Measurements from ENCODE around the gene KRTAP19-2. TPM values are rescaled to one million over a fixed set of nuclear protein-coding genes. Genes with fewer than 3 reads are reported as not detected.

Gene KRTAP19-2
- total RNA-seq, 1 donor from 2014 or later, result not detected

Other genes starting within 250 kb of the KRTAP19-2 start
- not detected for gene KRTAP24-1, start 204.5 kb downstream of the KRTAP19-2 start, total RNA-seq
- not detected for gene KRTAP25-1, start 197.9 kb downstream of the KRTAP19-2 start, total RNA-seq
- not detected for gene KRTAP26-1, start 167.1 kb downstream of the KRTAP19-2 start, total RNA-seq
- gene KRTAP27-1, start 149.7 kb downstream of the KRTAP19-2 start, total RNA-seq, result not detected
- not detected for gene KRTAP23-1, start 138.8 kb downstream of the KRTAP19-2 start, total RNA-seq
- gene KRTAP13-2, start 115.2 kb downstream of the KRTAP19-2 start, total RNA-seq, result not detected
- gene KRTAP13-1, start 91.4 kb downstream of the KRTAP19-2 start, total RNA-seq, result not detected
- gene KRTAP13-3, start 61.5 kb downstream of the KRTAP19-2 start, total RNA-seq, result not detected
- not detected for gene KRTAP13-4, start 57.2 kb downstream of the KRTAP19-2 start, total RNA-seq
- not detected for gene KRTAP15-1, start 47.2 kb downstream of the KRTAP19-2 start, total RNA-seq
- not detected for gene KRTAP19-1, start 7.1 kb downstream of the KRTAP19-2 start, total RNA-seq
- not detected for gene KRTAP19-3, start 4.6 kb upstream of the KRTAP19-2 start, total RNA-seq
- gene KRTAP19-4, start 9.7 kb upstream of the KRTAP19-2 start, total RNA-seq, result not detected
- gene KRTAP19-5, start 14.7 kb upstream of the KRTAP19-2 start, total RNA-seq, result not detected
- gene KRTAP19-6, start 54.4 kb upstream of the KRTAP19-2 start, total RNA-seq, result not detected
- gene KRTAP19-7, start 73.9 kb upstream of the KRTAP19-2 start, total RNA-seq, result not detected
- gene KRTAP22-2, start 103.0 kb upstream of the KRTAP19-2 start, total RNA-seq, result not detected
- gene KRTAP6-3, start 105.0 kb upstream of the KRTAP19-2 start, total RNA-seq, result not detected
- gene KRTAP6-2, start 111.5 kb upstream of the KRTAP19-2 start, total RNA-seq, result not detected
- gene KRTAP22-1, start 113.7 kb upstream of the KRTAP19-2 start, total RNA-seq, result not detected
- gene KRTAP6-1, start 126.5 kb upstream of the KRTAP19-2 start, total RNA-seq, result not detected
- gene KRTAP20-1, start 129.0 kb upstream of the KRTAP19-2 start, total RNA-seq, result not detected
- gene KRTAP20-4, start 133.2 kb upstream of the KRTAP19-2 start, total RNA-seq, result not detected
- not detected for gene KRTAP20-2, start 147.8 kb upstream of the KRTAP19-2 start, total RNA-seq
- not detected for gene KRTAP20-3, start 155.4 kb upstream of the KRTAP19-2 start, total RNA-seq
- gene KRTAP21-3, start 231.3 kb upstream of the KRTAP19-2 start, total RNA-seq, result not detected